ENCODE data around the gene RTP3.

The RTP3 gene

GRCh38 chr3:46477756-46478155 lies 20.0 kb upstream of the RTP3 start:
- DNase-seq (ENCODE audit: low read depth), result no peak
- H3K4me3 ChIP-seq (ENCODE audit: low read depth, low read length), result no peak overlapping the region
- TF ChIP-seq CTCF (IDR thresholded peaks at IDR 0.05; ENCODE audit: control insufficient read depth, extremely low read depth, insufficient read depth), result no peak

- no peak overlapping the region for H3K4me3 ChIP-seq (ENCODE audit: low read depth, low read length)
- TF ChIP-seq CTCF (IDR thresholded peaks at IDR 0.05; ENCODE audit: control insufficient read depth, extremely low read depth, insufficient read depth), result no peak
- DNase-seq (ENCODE audit: low read depth), result no peak
These were observed 19.4 kb upstream of the RTP3 start for GRCh38 chr3:46478341-46478740.

GRCh38 chr3:46479021-46479420 lies 18.8 kb upstream of the RTP3 start:
- DNase-seq (ENCODE audit: low read depth), result no peak
- no peak overlapping the region for H3K4me3 ChIP-seq (ENCODE audit: low read depth, low read length)
- no peak for TF ChIP-seq CTCF (IDR thresholded peaks at IDR 0.05; ENCODE audit: control insufficient read depth, extremely low read depth, insufficient read depth)

GRCh38 chr3:46479696-46480095 lies 18.1 kb upstream of the RTP3 start:
- H3K4me3 ChIP-seq (ENCODE audit: low read depth, low read length), result no peak overlapping the region
- TF ChIP-seq CTCF (IDR thresholded peaks at IDR 0.05; ENCODE audit: control insufficient read depth, extremely low read depth, insufficient read depth), result no peak
- DNase-seq (ENCODE audit: low read depth), result no peak

- TF ChIP-seq CTCF (IDR thresholded peaks at IDR 0.05; ENCODE audit: control insufficient read depth, extremely low read depth, insufficient read depth), result no peak
- no peak overlapping the region for H3K4me3 ChIP-seq (ENCODE audit: low read depth, low read length)
- no peak for DNase-seq (ENCODE audit: low read depth)
These were observed 17.1 kb upstream of the RTP3 start for GRCh38 chr3:46480491-46481195.

GRCh38 chr3:46481636-46482035 lies 16.1 kb upstream of the RTP3 start:
- no peak for DNase-seq (ENCODE audit: low read depth)
- TF ChIP-seq CTCF (IDR thresholded peaks at IDR 0.05; ENCODE audit: control insufficient read depth, extremely low read depth, insufficient read depth), result no peak
- no peak overlapping the region for H3K4me3 ChIP-seq (ENCODE audit: low read depth, low read length)
